Fibroblast of the conjunctiva (primary cell): Measurements from ENCODE around the gene FAM83C.
"Not testable (repeated sequence)": the region's sequence is repeated elsewhere in the genome, so short reads cannot be mapped to it uniquely, and the experiment has no call there.

Experiments
- DNase-seq: peaks from one replicate; pipeline ENCODE4 v3.0.0-alpha.2; 2010; ENCODE audit warnings: low read depth

The FAM83C gene

GRCh38 chr20:35318502-35319157 is 26.4 kb upstream of the FAM83C start:
- DNase-seq, result no peak

DNA sequence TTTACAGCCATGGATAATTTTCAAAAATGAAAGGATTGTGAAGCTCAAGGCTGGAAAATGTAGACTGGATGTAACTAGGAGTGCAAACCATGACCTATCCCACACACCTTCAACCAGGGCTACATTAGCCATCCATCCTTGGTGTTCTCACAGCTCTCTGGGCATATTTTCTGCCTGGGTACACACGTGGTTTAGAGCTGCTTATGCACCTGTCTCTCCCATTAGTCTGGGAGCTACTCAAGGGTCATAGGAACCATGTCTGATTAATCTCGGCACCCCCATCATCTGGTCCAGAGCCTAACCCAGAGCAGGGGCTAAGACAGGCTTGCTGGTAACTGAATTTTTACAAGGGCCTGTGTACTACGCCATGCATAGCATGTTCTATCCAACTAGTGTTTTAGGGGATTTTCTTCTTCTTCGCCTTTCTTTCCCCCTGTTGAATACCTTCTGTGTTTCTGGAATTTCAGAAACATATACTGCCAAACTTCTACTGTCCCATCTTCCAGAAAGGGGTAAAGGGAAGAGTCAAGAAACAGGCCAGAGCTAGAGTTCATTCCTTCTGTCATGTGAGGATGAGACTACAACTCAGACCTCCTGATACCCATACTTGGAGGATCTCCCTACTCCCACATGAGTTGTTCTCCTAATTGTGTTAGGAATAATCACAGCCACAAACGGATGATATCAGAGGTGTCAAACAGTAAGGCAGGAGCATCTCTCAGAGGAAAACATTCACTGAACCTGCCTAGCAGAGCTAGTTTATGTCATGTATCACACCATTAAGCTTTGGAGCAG is 25.4 kb upstream of the FAM83C start:
- no peak for DNase-seq

DNA sequence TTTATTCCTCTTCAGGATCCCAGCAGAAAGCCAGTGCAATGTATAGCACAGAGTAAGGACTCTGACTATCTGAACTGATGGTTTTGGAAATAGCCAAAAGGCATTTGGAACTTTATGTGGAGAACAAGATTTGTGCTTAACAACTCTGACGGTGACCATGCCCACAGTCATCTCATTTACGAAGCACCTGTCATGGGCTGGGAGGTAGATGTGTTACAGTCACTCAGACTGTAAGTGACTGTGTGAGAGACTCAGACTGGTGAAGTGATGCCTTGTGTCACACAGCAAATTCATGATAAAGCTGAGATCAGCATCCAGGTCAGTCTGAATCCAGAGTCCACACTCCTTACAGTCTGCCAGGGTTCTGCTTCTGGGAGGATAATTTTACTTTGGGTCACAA is 23.9 kb upstream of the FAM83C start:
- no peak for DNase-seq

GRCh38 chr20:35315632-35316020 is 23.4 kb upstream of the FAM83C start:
- DNase-seq, result not testable (repeated sequence)

DNA sequence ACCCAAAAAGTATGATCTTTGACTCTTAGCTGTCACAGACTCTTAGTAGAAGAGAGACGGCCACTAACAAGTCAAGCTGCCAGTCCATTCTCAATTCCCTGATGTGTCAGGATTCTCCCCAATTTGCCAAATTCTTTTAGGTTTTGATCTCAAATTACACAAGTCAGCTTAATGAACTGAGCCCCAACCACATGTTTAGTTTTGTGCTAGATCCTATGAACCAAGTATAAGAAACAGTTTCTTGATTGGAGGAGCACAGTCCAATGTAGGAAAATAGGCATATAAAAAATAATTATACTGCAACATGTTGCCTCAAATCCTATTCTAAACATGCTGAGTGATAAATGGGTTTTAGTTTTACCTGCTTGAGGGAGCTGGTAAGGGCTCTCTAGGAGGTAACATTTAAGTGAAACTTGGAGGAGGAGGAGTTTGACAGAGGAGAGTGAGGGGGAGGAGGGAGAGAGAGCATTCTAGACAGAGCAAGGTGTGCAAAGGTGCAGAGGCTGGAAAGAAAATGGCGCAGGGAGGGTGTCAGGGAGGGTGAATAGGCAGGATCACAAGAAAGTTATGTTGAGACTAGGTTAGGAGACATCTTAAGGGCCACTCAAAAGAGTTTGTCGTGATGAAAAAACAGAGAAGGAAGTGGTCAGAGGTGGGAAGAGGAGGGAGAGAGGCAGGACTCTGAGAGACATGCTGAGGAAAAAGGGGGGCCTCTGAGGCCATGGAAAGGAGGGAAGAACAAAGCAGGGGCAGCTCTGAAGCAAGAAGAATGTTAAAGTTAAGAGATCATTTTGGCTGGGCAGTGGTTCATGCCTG is 22.8 kb upstream of the FAM83C start:
- DNase-seq, result no peak

DNA sequence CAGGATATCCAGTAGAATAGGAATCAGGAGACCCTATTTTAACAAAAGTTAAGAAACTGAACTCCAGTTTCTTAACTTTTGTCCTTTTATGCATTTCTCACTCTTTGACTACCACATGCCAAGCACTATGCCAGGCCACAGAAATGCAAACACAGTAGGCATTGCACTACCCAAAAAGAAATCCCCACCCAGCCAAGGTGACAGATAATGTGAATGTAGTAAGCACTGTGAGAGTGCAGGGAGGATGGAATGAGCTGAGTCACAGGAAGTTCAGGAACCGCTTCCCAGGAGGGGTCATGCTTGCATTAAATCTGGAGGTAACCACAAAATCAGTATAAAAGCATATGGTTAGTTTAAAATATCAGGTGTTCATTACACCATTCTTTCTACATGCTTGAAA is 20.1 kb upstream of the FAM83C start:
- DNase-seq, result no peak

- no peak for DNase-seq
These were observed 19.6 kb upstream of the FAM83C start for GRCh38 chr20:35311822-35312221.

DNA sequence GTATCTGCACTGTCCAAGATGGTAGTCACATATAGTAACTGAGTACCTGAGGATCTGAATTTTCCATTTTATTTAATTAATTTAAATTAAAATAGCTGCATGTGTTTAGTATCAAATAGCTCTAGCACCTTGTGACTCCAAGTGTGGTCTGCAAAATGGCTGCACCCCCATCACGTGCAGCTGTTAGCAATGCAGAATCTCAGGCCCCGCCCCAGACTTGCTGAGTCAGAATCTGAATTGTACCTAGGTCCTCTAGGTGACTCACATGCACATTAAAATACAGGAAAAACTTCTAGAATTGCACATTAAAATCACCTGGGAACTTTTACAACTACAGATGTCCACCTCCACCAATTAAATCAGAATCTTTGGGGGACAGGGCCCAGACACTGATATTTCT is 19.2 kb upstream of the FAM83C start:
- DNase-seq, result no peak

DNA sequence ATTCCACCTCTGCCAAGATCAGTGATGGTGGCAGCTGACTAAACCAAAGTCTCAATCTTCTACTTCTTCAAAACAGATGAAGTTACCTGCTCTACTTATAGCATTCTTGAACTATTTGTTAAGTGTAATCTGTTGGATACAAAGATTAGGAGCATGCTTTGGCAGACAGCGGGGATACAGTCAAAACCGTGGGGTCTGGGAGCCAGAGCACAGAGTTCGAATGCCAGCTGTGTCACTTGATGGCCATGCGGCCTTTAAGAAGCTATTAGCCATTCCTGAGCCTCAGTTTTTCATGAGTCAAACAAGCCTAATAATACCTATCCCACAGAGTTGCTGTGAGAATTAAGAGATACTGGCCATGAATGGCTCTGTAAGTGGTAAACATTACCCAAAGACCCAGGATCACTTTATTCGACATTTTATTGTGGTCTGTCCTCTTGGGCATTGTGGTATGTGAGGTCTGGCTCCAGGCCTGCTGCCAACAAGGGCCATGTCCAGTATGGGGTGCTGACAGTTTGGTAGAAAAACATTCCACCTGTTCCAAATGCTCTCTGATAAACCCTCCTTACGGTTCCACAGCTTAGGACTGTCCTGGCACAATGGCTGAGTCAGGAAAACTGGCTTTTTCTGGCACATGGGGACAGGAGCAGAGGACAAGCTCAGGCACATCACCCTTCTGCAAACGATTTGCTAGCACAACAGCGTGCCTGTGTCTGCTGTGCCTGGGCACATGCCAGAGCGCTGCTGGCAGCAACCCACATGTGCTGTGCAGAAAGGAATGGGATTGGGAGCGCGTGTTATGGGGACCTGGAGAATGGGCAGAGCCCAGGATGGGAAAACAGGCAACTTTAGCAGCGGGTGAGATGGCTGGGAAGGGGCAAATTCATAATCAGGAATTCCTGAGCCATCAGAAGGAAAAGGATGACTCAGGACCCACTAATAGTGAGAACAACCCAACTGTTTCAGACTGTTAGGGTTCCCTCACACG is 15.7 kb upstream of the FAM83C start:
- no peak for DNase-seq

- DNase-seq, result peak; percentile 70
These were observed 14.8 kb upstream of the FAM83C start for GRCh38 chr20:35306931-35307517.

GRCh38 chr20:35305682-35306556 is 13.7 kb upstream of the FAM83C start:
- DNase-seq, result peak; percentile 95

DNA sequence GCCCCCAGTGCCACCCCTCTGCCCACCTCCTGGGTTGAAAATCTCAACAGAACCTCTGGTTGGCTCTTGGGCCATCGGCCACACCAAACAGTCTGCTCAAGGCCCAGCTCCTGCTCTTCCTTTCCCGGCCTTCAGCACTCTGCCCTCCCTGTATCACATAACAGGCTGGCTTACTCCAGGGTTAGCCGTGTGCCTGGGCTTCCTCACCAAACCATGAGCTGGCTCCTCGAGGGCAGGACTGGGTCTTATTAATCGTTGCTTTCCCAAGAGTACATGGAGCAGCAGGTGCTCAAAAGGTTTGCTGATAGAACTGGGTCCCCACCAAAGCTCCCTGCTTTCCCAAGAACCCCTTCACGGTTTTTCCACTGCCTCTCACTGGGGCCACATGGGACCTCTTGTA is 12.7 kb upstream of the FAM83C start:
- DNase-seq, result no peak

GRCh38 chr20:35303735-35304491 is 11.7 kb upstream of the FAM83C start:
- DNase-seq, result peak; percentile 90

DNA sequence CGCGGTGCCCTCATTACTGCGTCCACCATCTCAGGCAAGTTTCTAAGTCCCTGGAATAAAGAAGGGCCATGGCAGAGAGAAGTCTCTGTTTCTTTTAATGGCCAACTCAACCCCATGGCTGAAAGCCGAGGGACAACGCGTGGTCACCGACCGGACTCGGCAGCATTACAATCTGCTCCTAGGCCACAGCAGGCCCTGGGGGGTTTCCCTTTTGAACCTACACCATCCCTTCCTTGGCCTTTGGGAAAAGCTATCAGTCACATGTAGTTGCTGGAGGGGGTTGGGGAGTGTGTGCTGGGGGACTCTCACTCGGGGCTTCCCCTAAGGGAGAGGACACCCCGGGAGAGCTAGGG is 11.1 kb upstream of the FAM83C start:
- DNase-seq, result no peak

- no peak for DNase-seq
These were observed 10.5 kb upstream of the FAM83C start for GRCh38 chr20:35302421-35303335.

DNA sequence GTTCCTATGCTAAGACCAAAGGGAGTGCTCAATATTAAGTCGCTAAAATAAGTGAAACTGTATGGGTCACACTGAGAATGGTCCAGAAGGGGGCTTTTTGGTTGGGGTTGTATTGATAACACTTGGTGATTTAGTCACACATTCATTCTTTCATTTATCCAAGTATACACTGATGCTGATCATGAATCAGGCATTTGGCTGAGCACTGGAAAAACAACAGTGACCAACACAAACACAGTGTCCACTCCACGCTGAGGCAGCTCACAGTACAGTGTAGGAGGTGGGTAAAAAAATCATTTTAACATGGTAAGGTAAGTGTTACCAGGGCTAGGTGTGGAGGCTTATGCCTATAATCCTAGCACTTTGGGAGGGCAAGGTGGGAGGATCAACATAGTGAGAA is 9.2 kb upstream of the FAM83C start:
- no peak for DNase-seq

DNA sequence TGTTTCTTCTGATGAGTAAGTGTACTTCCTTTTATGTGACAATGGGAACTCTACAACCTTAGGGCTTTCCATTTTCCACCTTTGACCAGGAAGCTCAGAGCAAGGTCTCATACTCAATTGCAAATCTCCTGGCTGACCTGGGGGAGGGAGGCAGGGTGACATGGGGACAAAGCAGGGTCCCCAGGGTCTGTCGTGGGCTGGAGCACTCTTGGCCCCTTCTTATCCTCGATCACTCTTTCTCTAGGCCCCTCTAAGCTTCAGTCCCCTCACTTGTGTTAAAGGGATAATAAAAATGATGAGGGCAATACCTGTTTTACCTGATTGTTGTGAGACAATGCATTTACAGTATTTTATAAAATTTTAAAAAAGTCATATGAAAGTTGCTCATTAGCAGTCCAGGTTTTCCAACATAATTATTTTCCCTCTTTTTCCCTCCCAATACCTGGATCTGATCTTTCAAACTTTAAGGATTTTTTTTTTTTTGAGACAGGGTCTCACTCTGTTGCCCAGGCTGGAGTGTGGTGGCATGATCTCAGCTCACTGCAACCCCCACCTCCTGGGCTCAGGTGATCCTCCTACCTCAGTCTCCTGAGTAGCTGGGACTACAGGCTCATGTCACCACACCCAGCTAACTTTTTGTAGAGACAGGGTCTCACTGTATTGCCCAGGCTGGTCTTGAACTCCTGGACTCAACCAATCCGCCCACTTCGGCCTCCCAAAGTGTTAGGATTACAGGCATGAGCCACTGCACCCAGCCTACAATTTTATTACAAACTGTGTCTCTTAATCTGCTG is 8.4 kb upstream of the FAM83C start:
- no peak for DNase-seq

DNA sequence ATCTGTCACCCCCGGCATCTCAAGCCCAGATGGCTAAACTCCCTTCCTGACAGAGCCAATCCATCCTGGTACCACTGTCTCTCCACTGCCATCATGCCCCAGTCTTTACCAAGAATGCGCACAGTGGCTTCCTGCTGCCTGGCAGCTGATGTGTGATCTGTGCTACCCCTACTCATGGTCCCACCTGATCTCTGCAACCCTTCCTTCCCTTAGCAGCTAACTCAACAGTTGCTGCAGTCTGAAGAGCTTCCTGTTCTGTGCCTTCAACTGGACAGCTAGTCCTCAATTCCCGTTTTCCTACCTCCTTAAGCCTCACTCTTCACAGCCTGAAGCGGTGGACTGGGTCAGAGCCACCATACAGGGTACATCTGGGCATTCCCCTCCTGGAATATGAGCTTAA is 7.6 kb upstream of the FAM83C start:
- DNase-seq, result no peak
